CD4-positive, alpha-beta T cell treated with Interleukin-6 for 4 hours (primary cell): ENCODE data around the gene LYST.
"Not testable (repeated sequence)": the region's sequence is repeated elsewhere in the genome, so short reads cannot be mapped to it uniquely, and the experiment has no call there.

Source experiments
- DNase-seq: peaks from one replicate; pipeline ENCODE4 v3.0.0-alpha.2; 2020; ENCODE audit warnings: mixed read lengths

Gene LYST

DNA sequence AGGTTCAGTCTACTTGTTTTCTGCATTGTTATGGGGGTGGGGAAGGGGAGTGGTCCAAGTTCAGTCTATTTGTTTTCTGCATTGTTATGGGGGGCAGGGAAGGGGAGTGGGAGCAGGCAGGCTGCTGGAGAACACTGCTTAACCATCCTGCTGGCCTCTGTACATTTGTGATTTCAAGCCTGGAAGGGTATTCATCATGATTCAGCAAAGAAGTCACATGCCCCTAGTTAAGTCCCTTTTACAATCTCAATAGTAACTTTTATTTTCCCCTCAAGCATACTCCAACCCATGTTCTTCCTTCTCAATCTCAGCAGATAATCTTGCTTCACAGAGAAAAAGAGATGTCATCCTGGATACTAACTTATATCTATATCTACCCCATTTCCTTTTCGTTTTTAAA is 7.9 kb downstream of the LYST start:
- no peak for DNase-seq

DNA sequence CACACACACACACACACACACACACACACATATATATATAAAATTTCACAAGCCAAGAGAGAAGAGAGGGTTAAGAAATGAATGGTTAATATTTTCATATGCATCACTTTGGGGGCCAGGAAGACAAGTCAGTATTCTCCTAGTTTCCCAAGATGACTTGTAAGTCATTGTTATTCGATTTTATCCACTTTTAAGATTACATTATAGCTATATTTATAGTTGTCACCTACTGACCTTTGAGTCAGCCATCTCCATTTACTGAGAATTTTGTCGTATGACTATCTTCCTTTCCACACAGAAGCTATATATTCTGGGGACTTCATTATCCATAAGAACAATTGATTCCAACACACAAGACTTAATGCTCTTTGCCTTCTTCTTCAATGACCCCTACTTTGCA is 8.9 kb downstream of the LYST start:
- no peak for DNase-seq

DNA sequence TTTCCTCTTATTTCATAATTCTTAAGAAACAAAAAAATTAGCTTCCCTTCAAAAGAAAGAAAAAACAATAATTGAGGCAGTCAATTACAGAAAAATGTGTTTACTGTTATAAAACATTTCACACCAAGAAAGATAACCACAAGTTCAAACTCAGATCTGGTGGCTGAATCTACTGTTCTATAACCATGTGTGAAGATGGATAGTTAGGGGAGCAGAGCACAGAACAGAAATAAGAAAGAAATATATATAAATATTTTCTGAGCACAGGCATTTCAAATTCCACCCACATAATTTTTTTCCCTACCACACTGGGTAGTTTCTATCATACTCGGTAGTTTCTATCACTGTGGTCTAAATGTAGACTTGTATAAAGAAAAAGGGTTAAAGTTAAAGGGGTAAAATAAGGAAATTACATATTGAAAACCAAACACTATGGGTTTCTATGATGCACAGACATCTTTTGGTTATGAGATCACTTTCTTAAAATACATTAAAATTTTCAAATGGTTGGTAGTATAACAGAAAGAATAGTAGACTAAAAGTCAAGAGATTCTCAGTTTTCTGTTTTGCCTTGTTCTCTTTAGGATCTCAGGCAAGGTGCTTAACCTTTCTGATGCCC is 10.8 kb downstream of the LYST start:
- DNase-seq: no peak

DNA sequence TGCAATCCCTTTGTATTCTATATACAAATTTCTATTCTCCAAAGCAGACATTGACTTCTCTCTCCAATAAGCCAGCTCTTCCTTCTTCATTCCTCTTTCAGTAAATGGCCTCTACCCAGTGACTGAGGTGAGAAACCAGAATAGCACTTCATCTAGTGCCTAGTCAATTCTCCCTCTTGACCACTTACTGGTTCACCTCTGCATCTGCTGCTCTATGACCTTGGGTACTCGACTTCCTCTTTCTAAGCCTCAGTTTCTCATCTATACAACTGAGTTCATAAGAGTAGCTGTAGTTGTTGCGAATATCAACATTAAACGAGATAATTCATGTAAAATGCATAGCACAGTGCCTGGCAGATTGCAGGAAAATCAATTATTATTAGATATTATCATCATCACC is 12.4 kb downstream of the LYST start:
- DNase-seq: no peak

DNA sequence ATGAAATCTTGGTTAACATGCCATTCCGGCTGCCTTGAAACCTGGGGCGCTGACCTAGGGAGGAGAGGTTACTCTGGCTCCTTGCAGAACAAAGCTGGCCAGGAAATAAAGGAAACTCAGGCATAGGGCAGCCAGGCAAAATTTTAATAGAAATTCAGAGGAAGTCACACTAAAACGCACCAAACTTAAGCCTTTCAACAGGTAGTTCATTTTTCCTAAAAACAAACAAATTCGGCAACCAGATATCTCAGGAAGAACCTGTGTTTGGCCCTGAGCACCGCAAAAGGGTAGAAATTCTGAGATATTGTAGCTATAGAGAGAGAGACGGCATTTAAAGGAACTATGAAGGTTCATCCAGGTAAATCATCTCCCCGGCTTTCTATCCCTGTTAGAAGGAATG is 13.1 kb downstream of the LYST start:
- no peak for DNase-seq

DNA sequence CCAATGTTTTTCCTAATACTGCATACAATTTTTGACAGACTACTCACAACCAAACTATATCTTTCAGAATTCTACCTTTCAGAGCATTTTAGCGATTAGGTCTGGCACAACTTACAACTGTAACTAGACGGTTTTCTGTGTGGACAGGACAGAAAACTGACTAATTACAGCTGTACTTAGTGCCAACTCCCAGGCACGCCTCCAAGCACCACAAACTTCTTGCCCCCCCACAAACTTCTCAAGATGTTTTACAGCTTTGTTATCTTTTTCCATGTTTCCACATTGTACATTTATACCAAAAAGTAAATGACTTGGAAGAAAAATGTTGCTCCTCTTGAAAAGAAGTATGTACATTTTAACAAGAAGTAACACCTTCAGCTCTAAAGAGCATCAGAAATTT is 13.8 kb downstream of the LYST start:
- no peak for DNase-seq

DNA sequence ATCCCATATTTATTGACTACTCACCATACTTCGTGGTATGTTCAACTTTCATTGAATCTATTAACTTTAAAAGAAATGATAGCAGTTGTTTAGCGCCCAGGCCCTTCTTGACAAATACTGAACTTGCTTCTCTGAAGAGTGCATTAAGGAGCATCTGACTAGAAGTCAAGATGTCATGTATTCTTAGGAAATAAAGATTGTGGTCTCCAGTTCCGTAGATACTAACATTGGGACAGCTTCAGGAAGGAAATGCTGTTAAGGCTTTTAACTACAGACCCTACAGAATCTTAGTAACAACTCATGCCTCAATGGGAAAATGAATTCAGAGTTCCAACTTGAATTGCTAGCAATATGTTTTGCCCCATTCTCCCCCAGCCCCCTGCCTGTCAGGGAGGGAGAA is 14.8 kb downstream of the LYST start:
- no peak for DNase-seq

DNA sequence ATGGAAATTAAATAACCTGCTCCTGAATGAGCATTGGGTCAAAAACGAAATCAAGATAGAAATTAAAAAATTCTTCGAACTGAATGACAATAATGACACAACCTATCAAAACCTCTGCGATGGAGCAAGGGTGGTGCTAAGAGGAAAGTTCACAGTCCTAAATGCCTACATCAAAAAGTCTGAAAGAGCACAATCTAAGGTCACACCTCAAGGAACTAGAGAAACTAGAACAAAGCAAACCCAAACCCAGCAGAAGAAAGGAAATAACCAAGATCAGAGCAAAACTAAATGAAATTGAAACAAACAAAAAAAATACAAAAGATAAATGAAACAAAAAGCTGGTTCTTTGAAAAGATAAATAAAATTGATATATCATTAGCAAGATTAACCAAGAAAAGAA is 18.5 kb downstream of the LYST start:
- not testable (repeated sequence) for DNase-seq

DNA sequence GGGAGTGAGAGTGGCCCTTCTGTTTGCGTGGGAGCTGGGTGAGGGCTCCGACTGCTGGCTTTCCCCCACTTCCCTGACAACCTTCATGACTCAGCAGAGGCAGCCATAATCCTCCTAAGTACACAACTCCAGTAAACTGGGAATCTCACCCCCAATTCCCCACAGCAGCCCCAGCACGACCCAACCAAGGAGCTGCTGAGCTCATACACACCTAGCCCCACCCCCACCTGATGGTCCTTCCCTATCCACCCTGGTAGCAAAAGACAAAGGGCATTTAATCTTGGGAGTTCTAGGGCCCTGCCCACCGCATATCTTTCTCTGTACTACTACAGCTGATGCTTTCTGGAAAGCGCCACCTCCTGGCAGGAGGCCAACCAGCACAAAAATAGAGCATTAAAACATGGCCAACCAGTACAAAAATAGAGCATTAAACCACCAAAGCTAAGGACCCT is 21.0 kb downstream of the LYST start:
- DNase-seq: not testable (repeated sequence)

DNA sequence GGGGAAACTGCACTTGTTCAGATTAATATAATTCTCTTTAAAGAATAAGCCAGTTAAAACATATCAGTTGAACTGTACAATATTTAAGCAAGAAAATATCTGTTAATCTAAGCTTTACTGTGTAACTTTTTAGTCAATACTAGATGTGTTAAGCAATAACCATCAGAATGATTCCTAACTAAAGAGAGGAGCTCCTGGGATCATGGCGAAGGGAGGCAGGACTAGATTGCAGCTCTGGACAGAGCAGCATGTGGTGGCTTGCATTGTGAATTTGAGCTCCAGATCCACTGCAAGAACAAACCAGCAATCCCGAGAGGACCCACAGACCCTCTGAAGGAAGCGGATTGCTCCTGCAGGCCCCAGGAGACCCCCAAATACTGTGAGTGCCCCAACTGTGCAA is 21.9 kb downstream of the LYST start:
- no peak for DNase-seq

DNA sequence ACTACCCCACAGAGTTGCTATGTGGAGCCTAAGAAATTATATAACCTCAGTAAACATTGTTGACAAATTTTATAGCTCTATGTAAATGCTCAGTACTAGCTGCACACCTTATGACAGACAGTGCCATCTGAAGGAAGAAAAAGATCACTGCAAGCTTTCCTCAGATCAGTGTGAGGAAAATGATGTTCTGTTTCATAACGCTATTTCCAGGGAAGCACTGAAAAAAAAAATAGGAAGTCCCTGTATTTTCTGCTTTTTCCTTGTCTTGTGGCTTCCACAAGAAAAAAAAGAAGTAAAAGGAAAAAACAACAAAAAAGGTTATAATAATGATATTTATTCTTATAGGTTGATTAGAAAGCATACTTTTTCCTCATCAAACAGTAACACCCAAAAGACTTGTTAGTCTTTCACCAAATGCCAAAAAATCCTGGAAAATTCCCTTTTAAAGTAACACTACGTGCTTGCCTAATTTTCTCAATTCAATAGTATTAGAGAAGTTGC is 23.2 kb downstream of the LYST start:
- DNase-seq: no peak

DNA sequence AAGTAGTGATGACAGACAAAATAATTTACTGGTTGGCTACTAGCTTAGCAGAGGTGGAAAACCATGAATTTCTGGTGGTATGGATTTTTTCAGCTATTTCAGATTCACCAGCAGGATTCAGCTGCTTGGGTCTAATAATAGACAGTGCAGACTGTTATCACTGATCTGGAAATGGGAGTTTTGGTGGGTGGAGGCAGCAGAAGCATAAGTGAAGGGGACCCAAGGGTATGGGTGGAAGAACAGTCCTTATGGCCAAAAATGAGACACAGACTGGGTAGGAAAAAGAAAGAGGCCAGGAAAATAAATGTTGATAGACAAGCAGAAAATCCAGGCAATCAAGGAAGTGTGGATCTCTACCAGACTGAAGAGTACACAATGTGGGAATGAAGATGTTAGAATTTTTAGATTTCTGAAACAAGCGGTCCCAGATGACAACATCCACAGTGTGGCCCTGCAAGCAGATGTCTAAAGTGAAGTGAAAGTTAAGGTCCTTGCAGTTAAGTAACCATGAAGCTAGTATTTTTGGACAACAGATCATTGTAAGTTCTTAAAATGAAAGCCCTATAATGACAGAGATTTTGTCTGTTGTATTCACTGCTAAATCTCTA is 24.7 kb downstream of the LYST start:
- DNase-seq: no peak

DNA sequence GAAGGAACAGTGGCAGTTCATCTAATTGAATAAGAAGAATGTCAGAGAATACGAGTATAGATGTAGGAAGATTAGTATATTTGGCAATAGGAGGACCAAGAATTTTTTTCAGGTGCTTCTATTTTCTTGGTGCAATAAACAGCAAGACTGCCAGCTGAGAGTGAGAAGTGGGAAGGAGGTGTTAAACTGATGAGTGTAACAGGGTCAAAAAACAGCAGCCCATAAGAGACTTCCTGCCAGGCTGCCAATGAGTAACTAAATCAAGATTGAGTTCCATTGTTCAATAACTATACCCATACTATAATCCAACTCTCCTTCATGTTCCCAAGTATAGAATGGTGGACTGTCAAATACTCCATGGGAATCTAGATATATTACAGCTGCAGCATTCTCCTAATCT is 28.7 kb downstream of the LYST start:
- DNase-seq: no peak

DNA sequence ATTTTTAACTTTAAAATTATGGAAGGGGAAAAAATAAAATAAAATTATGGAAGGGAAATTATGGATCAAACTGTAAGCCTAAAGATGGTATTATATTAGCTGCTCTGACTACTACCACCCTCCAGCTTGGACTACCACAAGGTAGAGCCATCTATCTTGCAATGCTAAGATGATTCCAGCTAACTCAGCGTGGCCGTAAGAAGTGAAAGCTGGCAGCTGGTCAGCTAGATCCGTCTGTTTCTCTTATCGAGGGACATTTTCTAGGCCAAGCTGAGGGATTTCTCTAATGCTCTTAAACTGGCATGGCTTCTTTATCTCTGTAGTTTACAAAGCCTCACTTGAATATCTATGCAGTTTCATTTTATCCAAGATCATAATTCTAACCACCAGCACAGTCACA is 31.5 kb downstream of the LYST start:
- no peak for DNase-seq

DNA sequence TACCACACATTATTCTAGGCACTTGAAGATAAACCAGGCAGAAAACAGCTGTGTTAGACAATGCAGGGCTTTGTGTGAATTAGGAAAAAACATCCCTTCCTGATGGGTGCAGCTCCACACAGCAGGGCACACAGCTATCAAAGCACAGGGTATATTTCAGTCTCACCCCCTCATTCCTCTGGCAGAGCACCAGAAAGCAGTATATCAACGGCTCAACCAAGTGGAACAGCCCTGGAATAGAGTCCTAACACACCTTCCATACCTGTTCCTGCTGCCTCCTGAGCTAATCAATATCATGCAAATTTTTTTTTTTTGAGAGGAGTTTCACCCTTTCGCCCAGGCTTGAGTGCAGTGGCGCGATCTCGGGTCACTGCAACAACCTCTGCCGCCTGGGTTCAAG is 32.1 kb downstream of the LYST start:
- no peak for DNase-seq

DNA sequence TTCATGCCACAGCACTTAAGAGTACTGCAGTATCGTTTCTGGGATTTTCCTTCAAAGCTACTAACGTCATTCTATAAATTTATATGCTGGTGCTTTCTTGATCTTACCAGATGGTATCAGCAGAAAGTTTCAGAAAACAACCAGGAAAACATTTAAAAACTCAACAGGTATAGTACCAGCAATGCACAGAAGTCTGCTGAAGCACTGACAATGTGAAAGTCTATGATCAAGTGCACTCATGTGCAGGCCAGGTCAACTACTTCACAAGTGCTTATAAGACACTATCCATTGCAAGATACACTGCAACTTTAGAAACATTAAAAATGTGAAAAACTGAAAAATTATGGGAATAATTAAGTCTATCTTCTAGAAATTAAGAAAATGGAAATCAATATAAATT is 34.7 kb downstream of the LYST start:
- no peak for DNase-seq

DNA sequence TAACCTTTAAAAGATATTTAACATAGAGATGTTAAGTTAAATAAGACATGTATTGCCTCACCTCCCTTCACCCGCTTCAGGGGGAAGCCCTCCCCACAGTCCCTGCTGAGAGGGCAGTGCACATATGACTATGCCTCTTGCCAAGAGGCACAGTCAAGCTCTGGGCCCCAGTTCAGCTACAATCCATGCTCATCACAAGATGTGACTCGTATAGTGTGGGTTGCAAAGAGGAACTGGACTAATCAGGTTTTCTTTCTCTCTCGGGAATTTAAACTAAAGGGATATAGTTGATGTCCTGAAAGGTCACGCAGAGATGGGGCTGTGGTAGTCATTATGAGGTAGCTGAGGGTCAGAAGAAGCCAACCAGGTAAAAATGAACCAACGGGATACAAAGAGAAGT is 35.6 kb downstream of the LYST start:
- no peak for DNase-seq

DNA sequence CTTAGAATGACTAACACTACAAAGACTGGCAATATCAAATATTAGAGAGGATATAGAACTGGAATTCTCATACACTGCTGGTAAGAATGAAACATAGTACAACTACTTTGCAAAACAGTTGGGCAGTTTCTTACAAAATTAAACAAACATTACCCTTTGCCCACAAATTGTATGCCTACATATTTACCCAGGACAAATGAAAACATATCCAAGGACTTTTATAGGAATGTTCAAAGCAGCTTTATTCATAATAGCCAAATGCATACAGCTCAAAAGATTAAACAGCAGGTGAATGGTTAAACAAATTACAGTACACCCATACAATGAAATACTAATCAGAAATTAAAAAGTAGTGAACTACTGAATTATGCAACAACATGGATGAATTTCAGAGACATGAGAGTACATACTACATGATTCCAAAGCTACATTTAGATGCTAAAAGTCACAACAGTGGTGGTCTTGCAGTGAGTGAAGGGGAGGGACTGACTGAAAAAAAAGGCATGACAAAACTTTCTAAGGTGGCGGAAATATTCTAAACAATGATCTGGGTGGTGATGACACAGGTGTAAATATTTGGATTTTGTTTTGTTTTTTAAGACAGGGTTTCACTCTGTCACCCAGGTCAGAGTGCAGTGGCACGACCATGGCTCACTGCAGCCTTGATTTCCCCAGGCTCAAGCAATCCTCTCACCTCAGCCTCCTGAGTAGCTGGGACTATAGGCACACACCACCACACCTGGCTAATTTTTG is 40.4 kb downstream of the LYST start:
- no peak for DNase-seq

DNA sequence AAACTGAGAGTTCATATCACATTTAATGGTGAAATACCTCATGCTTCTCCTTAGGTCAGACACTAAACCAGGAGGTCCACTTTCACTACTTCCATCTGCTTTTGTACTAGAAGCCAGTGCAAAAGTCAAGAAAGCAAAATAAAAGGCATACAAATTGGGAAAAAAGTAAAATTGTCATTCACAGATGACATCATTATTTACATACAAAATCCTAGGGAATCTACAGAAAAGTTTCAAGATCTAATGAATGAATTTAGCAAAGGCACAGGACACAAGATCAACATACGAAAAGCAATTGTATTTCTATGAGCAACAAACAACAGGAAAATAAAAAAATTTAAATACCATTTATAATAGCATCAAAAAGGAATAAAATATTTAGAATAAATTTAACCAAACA is 41.5 kb downstream of the LYST start:
- DNase-seq: no peak

DNA sequence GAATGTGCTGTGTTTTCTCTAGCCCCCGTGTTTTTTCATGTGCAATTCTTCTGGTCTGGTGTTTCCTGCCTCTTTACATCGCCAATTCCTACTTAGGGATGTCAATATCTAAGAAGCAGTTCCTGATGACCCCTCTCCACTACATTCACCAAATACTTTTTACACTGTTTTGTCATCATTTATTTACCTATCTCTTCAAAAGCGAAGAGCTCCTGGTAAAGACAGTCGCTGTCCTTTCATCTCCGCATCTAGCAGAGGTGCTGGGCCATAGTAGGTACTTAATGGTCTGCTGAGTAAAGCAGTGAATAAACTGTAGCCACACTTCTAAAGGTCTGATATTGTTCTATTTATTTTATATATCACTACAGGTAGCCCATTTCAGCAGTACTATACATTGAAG is 43.0 kb downstream of the LYST start:
- DNase-seq: no peak

DNA sequence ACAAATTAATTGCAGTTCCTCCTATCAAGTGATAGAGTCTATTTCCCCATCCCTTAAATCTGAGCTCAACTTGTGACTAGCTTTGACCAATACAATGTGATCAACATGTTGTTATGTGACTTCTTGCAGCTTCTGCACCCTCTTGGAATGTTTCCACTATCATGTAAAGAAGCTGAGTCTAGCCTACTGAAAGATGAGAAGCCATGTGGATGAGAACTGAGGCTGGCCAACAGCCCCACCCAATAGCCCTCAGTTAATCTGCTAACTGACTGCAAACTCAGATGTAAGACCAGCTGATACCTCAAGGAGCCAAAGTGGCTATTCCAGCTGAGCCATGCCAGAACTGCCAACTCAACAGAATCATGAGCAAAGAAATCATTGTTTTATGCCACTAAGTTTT is 44.0 kb downstream of the LYST start:
- no peak for DNase-seq

DNA sequence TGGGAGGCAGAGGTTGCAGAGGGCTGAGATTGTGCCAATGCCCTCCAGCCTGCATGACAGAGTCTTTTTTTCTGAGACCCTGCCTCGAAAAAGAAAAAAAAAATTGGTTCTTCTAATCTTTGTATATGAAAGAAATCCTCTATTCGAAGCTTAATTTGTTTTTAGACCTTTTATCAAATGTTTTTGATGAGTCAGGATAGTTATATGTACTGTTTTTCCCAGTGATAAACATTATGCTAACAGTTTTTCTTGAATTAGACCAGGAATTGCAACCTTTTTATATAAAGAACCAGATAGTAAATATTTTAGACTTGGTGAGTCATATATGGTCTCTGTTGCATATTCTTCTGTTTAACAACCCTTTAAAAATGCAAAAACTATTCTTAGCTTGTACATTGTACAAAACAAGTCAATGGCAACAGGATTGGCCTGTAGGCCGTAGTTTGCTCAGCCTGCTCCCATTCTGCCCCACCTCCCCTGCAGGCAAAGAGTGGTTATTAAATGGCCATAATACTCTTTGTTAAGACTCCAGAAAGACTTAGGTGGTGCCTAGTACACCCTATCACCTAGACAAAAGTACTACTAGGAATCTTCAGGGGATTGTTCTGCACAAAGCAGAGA is 45.2 kb downstream of the LYST start:
- no peak for DNase-seq

DNA sequence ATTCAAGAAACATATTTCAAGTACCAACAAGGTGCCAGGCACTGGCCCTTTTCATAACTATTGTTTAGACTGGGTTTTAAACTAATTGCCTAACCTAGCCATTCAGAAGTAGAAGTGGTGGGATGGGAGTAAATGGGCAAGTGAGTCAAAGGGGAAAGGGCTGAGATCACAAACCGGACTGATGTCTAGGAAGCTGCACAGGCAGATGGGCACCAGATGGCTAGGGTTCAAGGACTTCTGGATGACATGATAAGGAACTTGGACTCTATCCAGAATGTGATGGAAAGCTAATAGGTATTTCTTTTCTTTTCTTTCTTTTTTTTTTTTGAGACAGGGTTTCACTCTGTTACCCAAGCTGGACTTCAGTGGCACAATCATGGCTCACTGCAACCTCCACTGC is 46.6 kb downstream of the LYST start:
- DNase-seq: no peak

DNA sequence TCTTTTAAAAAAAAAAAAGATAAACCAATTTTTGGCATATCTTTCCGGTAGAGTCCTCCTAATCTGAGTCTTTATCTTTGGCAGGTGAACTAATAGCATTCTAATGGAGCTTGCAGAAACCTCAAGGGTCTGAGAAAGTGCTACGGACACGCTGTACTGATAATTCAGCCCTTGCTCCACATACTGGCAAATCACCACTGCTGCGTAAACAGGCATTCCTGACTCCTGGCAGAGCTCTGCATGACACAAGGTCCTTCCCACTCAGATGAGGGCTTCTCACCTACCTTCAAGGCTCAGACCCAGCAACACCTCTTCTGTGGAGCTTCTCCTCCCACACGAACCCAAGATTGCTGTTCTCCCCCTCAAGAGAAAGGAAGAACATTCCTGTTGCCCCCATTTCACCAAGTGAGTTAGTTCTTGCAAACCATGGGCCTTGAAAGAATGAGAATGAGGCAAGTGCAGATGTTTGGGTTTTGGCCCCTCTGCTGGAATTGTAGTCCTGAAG is 48.0 kb downstream of the LYST start:
- DNase-seq: no peak
